ENCODE data around the gene CYB5A. TPM values are rescaled to one million over a fixed set of nuclear protein-coding genes. Genes with fewer than 3 reads are reported as not detected.

CYB5A gene
- total RNA-seq, 4 donors from 2014 or later = 258 to 547 (median 341) TPM

DNA sequence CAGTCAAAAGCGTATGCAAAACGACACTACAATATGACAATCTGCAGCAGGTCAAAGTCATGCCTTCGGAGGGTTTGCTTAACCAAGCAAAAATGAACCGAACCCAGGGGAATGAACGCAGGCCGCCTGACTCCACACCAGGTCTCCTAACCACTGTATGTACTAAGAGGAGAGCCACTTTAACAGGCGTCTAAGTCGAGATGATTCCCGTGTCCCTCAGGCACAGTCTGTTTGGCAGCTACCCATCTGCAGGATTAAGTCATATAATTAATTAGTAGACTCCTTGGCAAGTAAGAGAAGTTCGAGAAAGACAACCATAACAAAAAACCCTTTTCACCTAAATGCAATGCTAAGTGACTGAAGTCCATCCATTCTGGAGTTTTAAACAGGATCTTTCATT lies 15.2 kb downstream of the CYB5A start:
- ATAC-seq (ENCODE audit: low FRiP score) = no peak
- TF ChIP-seq, protein P1, sequence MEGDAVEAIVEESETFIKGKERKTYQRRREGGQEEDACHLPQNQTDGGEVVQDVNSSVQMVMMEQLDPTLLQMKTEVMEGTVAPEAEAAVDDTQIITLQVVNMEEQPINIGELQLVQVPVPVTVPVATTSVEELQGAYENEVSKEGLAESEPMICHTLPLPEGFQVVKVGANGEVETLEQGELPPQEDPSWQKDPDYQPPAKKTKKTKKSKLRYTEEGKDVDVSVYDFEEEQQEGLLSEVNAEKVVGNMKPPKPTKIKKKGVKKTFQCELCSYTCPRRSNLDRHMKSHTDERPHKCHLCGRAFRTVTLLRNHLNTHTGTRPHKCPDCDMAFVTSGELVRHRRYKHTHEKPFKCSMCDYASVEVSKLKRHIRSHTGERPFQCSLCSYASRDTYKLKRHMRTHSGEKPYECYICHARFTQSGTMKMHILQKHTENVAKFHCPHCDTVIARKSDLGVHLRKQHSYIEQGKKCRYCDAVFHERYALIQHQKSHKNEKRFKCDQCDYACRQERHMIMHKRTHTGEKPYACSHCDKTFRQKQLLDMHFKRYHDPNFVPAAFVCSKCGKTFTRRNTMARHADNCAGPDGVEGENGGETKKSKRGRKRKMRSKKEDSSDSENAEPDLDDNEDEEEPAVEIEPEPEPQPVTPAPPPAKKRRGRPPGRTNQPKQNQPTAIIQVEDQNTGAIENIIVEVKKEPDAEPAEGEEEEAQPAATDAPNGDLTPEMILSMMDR (IDR thresholded peaks at IDR 0.05) = no peak
- no peak for DNase-seq (ENCODE audit: low spot score)

DNA sequence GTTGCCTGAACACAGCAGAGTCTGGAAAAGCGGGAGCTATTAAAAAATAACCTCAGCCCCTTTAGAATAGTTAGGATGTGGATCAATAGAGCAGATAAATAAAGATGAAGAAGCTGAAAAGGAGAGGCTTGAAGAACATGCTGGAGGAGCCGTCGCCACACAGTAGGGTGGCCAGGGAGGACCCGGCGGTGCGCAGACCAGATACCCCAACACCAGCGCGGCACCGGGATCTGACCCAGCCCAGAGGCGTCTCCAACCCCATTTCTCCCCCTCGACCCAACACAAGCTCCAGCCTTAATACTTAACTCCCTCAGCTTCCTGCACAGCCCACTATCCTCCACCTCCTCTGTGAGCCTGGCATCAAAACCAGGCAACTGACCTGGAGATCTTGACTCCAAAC lies 16.0 kb downstream of the CYB5A start:
- ATAC-seq (ENCODE audit: low FRiP score) = no peak
- DNase-seq (ENCODE audit: low spot score) = no peak
- TF ChIP-seq, protein P1 (IDR thresholded peaks at IDR 0.05) = no peak

DNA sequence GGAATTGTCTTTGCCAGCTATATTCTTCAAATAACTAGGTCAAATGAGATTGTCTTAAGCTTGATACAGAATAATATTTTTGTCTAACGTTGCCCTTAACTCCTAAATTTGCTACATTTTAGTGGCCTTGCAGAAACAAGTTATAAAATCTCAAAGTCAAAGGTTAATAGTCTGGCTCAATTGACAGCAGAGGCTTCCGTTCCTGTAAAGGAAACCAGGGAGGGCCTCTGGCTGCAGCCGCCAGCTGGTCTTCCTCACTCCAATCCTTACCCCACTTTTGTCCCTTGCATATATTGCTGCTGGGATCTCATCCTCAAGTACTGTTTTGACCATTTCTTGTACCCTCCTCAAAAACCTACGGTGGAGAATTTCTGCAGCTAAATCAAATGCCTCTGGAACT lies 17.1 kb downstream of the CYB5A start:
- no peak for ATAC-seq (ENCODE audit: low FRiP score)
- TF ChIP-seq, protein P1 (IDR thresholded peaks at IDR 0.05) = no peak
- no peak for DNase-seq (ENCODE audit: low spot score)

DNA sequence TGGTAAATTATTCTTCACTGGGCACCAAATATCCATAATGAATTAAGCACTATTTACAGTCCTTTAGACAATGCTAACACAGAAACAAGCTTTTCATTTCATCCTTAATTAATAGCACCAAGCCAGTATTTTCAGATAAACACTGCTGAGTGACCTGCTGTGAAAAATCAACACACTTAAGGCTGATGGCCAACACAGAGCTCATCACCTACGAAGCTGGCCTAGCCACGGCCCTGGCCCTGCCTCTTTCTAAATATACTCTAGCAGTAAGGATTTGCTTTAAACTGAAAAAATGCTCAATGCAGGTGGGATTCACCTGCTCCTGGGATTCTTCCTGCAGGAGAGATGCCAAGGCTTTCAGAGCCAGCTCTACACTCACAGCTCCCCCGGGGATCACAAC lies 18.4 kb downstream of the CYB5A start:
- ATAC-seq (ENCODE audit: low FRiP score) = no peak
- TF ChIP-seq, protein P1 (IDR thresholded peaks at IDR 0.05) = no peak
- DNase-seq (ENCODE audit: low spot score) = no peak

DNA sequence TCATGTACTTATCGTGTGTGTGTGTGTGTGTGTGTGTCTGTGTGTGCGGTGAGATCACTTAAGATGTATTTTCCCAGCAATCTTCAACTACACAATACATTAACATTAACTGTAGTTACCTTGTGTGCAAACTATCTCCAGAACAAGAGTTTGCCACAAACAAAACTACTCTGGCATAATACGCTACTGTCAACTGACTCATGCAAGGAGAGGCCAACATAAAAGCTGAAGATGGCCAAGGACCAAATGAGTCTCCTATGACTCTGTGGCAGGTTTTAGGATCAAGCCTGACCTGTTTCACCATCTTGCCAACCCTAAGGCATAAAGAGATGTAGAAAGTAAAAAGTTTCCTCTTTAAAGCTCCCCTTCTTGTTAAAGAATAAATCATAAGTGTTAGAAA lies 20.1 kb downstream of the CYB5A start:
- DNase-seq (ENCODE audit: low spot score) (no peak), ATAC-seq (ENCODE audit: low FRiP score) (no peak)
- TF ChIP-seq, protein P1 (IDR thresholded peaks at IDR 0.05) = no peak

DNA sequence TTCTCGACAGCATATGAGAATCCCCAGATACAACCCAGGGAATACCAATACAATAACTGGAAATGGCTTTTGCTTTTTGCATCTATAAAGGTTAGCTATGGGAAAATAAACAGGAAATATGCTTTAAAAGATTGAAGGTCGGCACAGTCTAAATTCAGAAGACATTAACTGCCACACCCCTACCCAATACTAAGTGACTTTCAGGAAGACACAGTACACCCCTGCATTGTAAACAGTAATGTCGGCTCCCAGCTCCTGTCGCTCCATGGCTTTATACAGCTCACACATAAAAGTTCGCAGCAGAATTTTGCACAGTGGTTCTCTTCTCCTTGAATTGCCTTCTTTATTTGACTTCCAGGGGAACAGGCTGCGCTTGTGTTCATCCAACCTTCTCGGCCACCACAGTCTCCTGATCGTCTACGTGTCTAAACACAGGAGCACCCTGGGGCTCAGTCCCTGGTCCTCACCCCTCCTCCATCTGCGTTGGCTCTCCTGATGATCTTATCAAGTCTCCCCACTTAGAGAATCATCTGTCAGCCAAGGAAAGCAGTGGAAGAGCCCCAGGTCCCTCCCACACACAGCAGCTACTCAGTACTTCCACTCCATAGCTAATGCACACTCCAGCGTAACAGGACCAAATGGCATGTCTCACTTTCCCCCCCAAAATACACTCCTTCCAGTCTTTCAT lies 22.7 kb downstream of the CYB5A start:
- DNase-seq (ENCODE audit: low spot score) (no peak), ATAC-seq (ENCODE audit: low FRiP score) (peak; percentile 48)
- TF ChIP-seq, protein P1 (IDR thresholded peaks at IDR 0.05) = no peak

DNA sequence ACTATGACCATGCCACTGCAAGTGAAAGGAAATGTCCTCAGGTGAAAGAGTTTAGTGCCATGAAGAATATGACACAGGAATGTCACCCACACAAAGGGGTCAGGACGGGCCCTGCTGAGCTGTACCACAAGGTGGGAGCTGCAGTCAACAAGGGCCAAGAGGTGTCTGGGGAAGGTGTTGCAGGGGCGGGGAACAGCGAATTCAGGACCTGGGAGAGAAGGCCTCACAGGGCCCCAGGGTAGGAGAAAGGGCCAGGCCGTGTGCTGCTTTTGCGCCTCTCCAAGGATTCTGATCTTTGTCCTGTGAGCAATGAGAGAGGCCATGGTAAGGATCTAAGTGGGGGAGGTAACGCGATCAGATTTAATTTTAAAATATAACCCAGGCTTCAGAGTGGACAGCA lies 23.6 kb downstream of the CYB5A start:
- no peak for ATAC-seq (ENCODE audit: low FRiP score)

More for the DNA sequence above, 23.6 kb downstream of the CYB5A start:
- DNase-seq (ENCODE audit: low spot score) = no peak
- TF ChIP-seq, protein P1 (IDR thresholded peaks at IDR 0.05) = no peak

Measured in omental fat pad (tissue), 4 donors.